ENCODE results near the gene MSH4. TPM values are rescaled to one million over a fixed set of nuclear protein-coding genes. Genes with fewer than 3 reads are reported as not detected.

The MSH4 gene
- total RNA-seq, 3 donors from 2014 or later (not counting 1 experiment from before 2014, with no cell fraction given), result 0.45 to 0.61 (median 0.52) TPM

DNA sequence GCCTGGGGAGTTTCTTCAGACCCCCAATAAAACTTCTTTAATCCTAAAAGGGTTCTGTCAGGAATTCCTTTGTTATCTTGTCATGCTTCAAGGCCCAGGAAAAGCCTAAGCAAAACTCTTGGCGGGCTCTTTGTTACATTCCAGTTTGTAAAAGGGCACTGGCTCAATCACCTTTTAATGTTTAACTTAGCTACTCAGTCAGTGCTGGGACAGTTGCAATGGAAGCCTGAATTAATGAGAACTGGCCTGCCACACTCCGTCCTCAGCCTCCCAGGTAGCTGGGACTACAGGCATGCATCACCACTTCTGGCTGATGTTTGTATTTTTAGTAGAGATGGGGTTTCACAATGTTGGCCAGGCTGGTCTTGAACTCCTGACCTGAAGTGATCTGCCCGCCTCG, 156.8 kb downstream of the MSH4 start:
- 87% methylated on average over 4 of the region's 4 CpGs for WGBS (ENCODE audit: insufficient coverage)
- Mint-ChIP-seq H3K4me1 (no peaks in the 10 kb centered on the region), H3K27ac (no peak overlapping the region), H3K9me3 (no peaks in the 10 kb centered on the region), H3K4me3 (no peak overlapping the region), H3K27me3 (ENCODE audit: low read depth in 2 of 2) (no peaks in the 10 kb centered on the region), H3K36me3 (no peaks in the 10 kb centered on the region)
- no peak for TF ChIP-seq CTCF (IDR thresholded peaks at IDR 0.05)
- DNase-seq, result no peak
- no peaks in the 10 kb centered on the region for H3K27me3 ChIP-seq (ENCODE audit: control insufficient read depth, insufficient read depth, low read length)
- H3K4me3 ChIP-seq (ENCODE audit: low read length), result no peak overlapping the region
- intact Hi-C loops (cut with micrococcal nuclease), result no loop called here
- no peaks in the 10 kb centered on the region for H3K36me3 ChIP-seq (ENCODE audit: control insufficient read depth, insufficient read depth, low read length)
- no peaks in the 10 kb centered on the region for H3K9me3 ChIP-seq (ENCODE audit: control insufficient read depth, insufficient read depth, low read length)
- H3K4me1 ChIP-seq (ENCODE audit: control insufficient read depth, insufficient read depth, low read length), result no peaks in the 10 kb centered on the region
- no peak overlapping the region for H3K27ac ChIP-seq (ENCODE audit: low read length)
- ATAC-seq, result no peak

DNA sequence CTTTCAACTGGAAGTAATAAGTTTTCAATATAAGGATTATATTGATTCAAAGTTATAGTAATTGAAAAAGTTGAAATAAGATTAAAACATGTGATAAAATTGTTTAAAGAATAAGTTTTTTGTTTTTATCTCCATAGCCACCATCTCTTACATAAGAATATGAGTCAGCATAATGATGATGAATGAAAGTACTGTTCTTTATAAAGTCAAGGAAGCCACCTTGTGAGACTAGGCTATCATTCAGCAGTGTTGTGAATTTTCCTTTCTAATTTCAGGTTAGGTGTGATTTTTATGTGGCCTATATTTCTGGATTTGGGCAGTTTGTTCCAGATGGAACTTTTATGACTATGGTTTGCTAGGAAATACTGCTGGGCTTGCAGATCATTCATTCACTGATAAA, 157.9 kb downstream of the MSH4 start:
- ATAC-seq, result no peak
- Histone ChIP-seq H3K27ac (ENCODE audit: low read length) (no peak overlapping the region), H3K27me3 (ENCODE audit: control insufficient read depth, insufficient read depth, low read length) (no peaks in the 10 kb centered on the region), H3K4me3 (ENCODE audit: low read length) (no peak overlapping the region), H3K36me3 (ENCODE audit: control insufficient read depth, insufficient read depth, low read length) (no peaks in the 10 kb centered on the region), H3K4me1 (ENCODE audit: control insufficient read depth, insufficient read depth, low read length) (no peaks in the 10 kb centered on the region), H3K9me3 (ENCODE audit: control insufficient read depth, insufficient read depth, low read length) (no peaks in the 10 kb centered on the region)
- no peak overlapping the region for H3K4me3 Mint-ChIP-seq
- intact Hi-C loops (cut with micrococcal nuclease), result no loop called here
- H3K36me3 Mint-ChIP-seq, result no peaks in the 10 kb centered on the region
- no peaks in the 10 kb centered on the region for H3K4me1 Mint-ChIP-seq
- no peak for TF ChIP-seq CTCF (IDR thresholded peaks at IDR 0.05)
- H3K27ac Mint-ChIP-seq, result no peak overlapping the region
- no peak for DNase-seq
- peaks cover 0 to 3% of the 10 kb centered on the region in 2 donors for H3K27me3 Mint-ChIP-seq (ENCODE audit: low read depth in 2 of 2)
- peaks cover 0 to 3% of the 10 kb centered on the region in 2 donors for H3K9me3 Mint-ChIP-seq

Other genes with a start within 250 kb of the MSH4 start
- gene SLC44A5, start 185.8 kb upstream of the MSH4 start, total RNA-seq, result 1 to 10 TPM in 1 of 3 donors, under 1 TPM in 1, not detected in 1; 0.15 to 1.2 TPM
- 10 to 100 TPM; 15.2 to 20.9 (median 17.7) TPM for gene ACADM, start 72.2 kb upstream of the MSH4 start, total RNA-seq
- 100 to 1,000 TPM in 2 of 3 donors, 10 to 100 TPM in 1; 100.0 to 120 (median 118) TPM for gene RABGGTB, start 10.6 kb upstream of the MSH4 start, total RNA-seq
- not detected for gene ASB17, start 135.5 kb downstream of the MSH4 start, total RNA-seq

Data from natural killer cell (primary cell).